ENCODE results near the gene UBAC2.

The UBAC2 gene

DNA sequence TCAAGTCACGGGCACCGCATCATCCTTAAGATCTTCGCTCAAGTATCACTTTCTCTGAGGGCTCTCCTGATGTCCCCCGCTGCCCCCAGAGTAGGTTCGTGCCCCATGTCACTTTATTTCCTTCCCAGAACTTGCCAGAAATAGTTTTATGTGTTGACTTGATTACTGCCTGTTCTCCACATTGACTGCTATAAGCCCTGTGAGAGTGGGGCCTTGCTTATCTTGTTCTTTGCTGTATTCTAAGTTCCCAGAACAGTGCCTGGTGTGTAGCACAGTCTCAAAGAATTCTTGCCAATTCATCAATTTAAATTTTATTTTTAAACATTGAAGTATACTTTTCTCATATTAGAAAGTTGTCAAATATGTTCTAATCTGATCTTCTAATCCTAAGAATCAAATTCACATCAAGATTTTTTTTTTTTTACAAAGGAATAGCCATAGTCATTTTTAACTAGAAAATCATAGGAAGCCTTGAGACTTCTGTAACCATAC is 138.6 kb downstream of the UBAC2 start:
- CTCF ChIA-PET, result interaction anchor here (1.0 to 2.7 kb wide), 9 partner anchors 9 to 69 kb away, joined by 3 to 12 read pairs (median 3); no protein-coding TSS in a partner anchor
- POLR2A ChIA-PET, result no interaction called here
- TF ChIP-seq, protein P1, sequence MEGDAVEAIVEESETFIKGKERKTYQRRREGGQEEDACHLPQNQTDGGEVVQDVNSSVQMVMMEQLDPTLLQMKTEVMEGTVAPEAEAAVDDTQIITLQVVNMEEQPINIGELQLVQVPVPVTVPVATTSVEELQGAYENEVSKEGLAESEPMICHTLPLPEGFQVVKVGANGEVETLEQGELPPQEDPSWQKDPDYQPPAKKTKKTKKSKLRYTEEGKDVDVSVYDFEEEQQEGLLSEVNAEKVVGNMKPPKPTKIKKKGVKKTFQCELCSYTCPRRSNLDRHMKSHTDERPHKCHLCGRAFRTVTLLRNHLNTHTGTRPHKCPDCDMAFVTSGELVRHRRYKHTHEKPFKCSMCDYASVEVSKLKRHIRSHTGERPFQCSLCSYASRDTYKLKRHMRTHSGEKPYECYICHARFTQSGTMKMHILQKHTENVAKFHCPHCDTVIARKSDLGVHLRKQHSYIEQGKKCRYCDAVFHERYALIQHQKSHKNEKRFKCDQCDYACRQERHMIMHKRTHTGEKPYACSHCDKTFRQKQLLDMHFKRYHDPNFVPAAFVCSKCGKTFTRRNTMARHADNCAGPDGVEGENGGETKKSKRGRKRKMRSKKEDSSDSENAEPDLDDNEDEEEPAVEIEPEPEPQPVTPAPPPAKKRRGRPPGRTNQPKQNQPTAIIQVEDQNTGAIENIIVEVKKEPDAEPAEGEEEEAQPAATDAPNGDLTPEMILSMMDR (IDR thresholded peaks at IDR 0.05; ENCODE audit: control extremely low read depth, extremely low read depth, low read depth, missing control alignments), result no peak
- DNase-seq (ENCODE audit: extremely low spot score), result no peak

GRCh38 chr13:99339736-99340397 is 139.2 kb downstream of the UBAC2 start:
- no peak for DNase-seq (ENCODE audit: extremely low spot score)
- CTCF ChIA-PET, result interaction anchor here (1.0 to 2.7 kb wide), 5 partner anchors 9 to 97 kb away, joined by 3 to 12 read pairs (median 4); no protein-coding TSS in a partner anchor
- TF ChIP-seq, protein P1 (IDR thresholded peaks at IDR 0.05; ENCODE audit: control extremely low read depth, extremely low read depth, low read depth, missing control alignments), result no peak
- POLR2A ChIA-PET, result no interaction called here

GRCh38 chr13:99340638-99341037 is 140.0 kb downstream of the UBAC2 start:
- ChIA-PET CTCF (interaction anchor here (1.0 to 2.7 kb wide), 5 partner anchors 10 to 96 kb away, joined by 3 to 12 read pairs (median 8); no protein-coding TSS in a partner anchor), POLR2A (no interaction called here)
- no peak for DNase-seq (ENCODE audit: extremely low spot score)
- TF ChIP-seq, protein P1 (IDR thresholded peaks at IDR 0.05; ENCODE audit: control extremely low read depth, extremely low read depth, low read depth, missing control alignments), result no peak

DNA sequence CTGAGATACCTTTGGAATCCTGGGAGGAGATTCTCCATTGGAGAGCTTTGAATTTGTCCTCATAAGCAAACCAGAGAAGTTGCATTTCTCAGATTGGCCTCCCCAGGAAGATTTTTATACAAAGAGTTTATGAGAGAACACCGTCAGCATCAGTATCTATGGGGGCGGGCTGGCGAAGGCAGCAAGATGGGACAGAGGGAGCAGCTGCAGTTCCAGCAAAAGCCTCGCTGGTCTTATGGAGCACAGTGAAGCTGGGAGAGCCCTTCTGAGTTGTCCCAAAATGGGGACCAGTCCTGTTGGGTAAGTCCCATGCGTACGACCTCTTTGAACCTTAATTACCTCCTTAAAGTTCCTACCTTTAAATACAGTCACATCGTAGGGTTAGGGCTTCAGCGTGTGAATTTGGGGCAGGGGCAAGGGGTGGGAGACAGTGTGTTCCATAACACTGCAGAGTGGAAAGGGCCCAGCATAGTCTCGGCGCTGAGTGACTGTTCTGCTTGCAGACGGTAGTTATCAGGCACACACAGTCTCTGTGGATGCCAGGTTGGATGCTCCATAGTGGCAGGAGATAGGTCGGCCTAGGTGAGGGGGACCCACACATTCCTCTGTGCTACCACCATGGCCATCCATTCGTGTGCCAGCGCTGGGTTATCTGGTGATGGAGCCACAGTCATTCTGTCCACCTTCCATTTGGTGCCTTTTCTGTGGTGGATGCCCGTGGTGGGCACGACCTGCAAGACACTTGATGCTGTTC is 141.5 kb downstream of the UBAC2 start:
- ChIA-PET CTCF (interaction anchor here (1.7 to 2.7 kb wide), 3 partner anchors 10 to 95 kb away, joined by 8 to 12 read pairs (median 9); no protein-coding TSS in a partner anchor), POLR2A (no interaction called here)
- TF ChIP-seq, protein P1 (IDR thresholded peaks at IDR 0.05; ENCODE audit: control extremely low read depth, extremely low read depth, low read depth, missing control alignments), result no peak
- DNase-seq (ENCODE audit: extremely low spot score), result no peak

DNA sequence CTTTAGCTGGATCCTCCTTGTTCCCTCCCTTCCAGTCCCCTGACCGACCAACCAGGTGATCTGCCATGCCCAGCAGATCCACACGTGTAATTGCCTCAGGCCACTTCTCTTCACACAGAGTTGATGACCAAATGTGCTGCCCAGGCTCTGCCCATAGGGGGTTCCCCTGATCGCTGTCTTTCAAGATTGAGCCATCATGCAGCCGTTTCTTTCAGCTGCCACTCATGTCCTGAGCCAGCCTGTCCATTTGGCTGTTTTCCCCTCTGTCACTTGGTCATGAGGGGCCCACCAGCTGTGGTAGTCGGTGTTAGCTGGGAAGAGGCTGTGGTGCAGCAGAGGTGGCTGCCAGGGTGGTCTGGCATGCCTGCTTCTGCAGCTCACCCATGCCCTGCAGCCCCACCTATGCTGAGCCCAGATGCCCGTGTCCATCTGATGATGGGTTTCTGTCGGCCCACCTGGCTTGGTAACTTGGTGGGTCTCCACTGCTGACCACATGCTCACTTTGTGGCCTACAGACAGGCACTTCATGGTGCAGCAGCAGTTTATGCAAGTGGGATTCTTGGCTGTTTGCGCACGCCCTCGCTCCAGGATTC is 142.2 kb downstream of the UBAC2 start:
- TF ChIP-seq, protein P1 (IDR thresholded peaks at IDR 0.05; ENCODE audit: control extremely low read depth, extremely low read depth, low read depth, missing control alignments), result no peak
- ChIA-PET CTCF (no interaction called here), POLR2A (no interaction called here)
- DNase-seq (ENCODE audit: extremely low spot score), result no peak

GRCh38 chr13:99344610-99345208 is 144.1 kb downstream of the UBAC2 start:
- DNase-seq (ENCODE audit: extremely low spot score), result no peak
- POLR2A ChIA-PET, result no interaction called here
- CTCF ChIA-PET, result interaction anchor here (0.8 to 2.0 kb wide), 6 partner anchors 8 to 91 kb away, joined by 3 to 5 read pairs (median 4); no protein-coding TSS in a partner anchor
- TF ChIP-seq, protein P1 (IDR thresholded peaks at IDR 0.05; ENCODE audit: control extremely low read depth, extremely low read depth, low read depth, missing control alignments), result no peak
